PC-3 (cell line): ENCODE data around the gene GAB1.

Experiments used
- EZH2phosphoT487 ChIP-seq: fragments of 300-600 bp; sonication (generic); IDR thresholded peaks from 2 replicates; pipeline ENCODE4 v1.6.1; 2018; ENCODE audit warnings: mild to moderate bottlenecking, antibody characterized with exemption, low read length, borderline replicate concordance
- TF ChIP-seq, protein P1 (sequence below): fragments of 300-600 bp; sonication (generic); conservative IDR thresholded peaks from 2 replicates; pipeline ENCODE4 v1.5.1; 2017; ENCODE audit warnings: antibody characterized with exemption, low read depth, mild to moderate bottlenecking, low read length

GRCh38 chr4:143343276-143343831 is 6.7 kb downstream of the GAB1 start:
- TF ChIP-seq EZH2phosphoT487: no peak
- TF ChIP-seq, protein P1, sequence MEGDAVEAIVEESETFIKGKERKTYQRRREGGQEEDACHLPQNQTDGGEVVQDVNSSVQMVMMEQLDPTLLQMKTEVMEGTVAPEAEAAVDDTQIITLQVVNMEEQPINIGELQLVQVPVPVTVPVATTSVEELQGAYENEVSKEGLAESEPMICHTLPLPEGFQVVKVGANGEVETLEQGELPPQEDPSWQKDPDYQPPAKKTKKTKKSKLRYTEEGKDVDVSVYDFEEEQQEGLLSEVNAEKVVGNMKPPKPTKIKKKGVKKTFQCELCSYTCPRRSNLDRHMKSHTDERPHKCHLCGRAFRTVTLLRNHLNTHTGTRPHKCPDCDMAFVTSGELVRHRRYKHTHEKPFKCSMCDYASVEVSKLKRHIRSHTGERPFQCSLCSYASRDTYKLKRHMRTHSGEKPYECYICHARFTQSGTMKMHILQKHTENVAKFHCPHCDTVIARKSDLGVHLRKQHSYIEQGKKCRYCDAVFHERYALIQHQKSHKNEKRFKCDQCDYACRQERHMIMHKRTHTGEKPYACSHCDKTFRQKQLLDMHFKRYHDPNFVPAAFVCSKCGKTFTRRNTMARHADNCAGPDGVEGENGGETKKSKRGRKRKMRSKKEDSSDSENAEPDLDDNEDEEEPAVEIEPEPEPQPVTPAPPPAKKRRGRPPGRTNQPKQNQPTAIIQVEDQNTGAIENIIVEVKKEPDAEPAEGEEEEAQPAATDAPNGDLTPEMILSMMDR: no peak
